ENCODE data around the gene C6. TPM values are rescaled to one million over a fixed set of nuclear protein-coding genes. Genes with fewer than 3 reads are reported as not detected.
A peak's percentile ranks its signal among the peaks of the same experiment; 100 is the strongest.

C6 gene
- total RNA-seq: not detected in 2 replicates

DNA sequence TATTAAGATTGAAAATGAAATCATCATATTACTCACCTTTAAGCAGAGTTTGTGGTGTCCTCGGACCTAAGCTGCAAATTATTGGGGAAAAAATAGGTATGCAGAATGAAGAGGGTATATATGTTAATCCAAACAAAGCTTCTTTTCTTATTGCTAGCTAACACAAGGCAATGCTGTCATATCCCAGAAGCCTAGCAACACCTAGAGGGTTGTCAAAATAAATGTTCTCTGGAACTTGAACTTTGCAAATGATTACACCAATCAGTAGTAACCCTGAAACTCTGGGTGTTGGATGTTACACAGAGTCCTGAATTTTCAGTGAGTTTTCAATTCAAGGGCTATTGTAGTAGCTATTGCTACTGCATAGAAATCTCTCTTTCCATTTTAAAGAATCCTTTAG is at the start of gene C6:
C6 (minus strand) TSS at position 193 of the 400 bp plus-strand sequence. CDS start 10,302 bp downstream, outside the sequence.
- no peak within 1 kb of the TSS for H3K4me3 ChIP-seq (ENCODE audit: low read depth, low read length)
- peak; percentile 33 for DNase-seq (ENCODE audit: low read depth)
- TF ChIP-seq, protein P1, sequence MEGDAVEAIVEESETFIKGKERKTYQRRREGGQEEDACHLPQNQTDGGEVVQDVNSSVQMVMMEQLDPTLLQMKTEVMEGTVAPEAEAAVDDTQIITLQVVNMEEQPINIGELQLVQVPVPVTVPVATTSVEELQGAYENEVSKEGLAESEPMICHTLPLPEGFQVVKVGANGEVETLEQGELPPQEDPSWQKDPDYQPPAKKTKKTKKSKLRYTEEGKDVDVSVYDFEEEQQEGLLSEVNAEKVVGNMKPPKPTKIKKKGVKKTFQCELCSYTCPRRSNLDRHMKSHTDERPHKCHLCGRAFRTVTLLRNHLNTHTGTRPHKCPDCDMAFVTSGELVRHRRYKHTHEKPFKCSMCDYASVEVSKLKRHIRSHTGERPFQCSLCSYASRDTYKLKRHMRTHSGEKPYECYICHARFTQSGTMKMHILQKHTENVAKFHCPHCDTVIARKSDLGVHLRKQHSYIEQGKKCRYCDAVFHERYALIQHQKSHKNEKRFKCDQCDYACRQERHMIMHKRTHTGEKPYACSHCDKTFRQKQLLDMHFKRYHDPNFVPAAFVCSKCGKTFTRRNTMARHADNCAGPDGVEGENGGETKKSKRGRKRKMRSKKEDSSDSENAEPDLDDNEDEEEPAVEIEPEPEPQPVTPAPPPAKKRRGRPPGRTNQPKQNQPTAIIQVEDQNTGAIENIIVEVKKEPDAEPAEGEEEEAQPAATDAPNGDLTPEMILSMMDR (conservative IDR thresholded peaks at IDR 0.05; ENCODE audit: low read depth, low read length): no peak

- TF ChIP-seq, protein P1 (conservative IDR thresholded peaks at IDR 0.05; ENCODE audit: low read depth, low read length): no peak
- H3K4me3 ChIP-seq (ENCODE audit: low read depth, low read length): no peak overlapping the region
- no peak for DNase-seq (ENCODE audit: low read depth)
Measured at GRCh38 chr5:41256400-41256799, 43.1 kb upstream of the C6 start.

DNA sequence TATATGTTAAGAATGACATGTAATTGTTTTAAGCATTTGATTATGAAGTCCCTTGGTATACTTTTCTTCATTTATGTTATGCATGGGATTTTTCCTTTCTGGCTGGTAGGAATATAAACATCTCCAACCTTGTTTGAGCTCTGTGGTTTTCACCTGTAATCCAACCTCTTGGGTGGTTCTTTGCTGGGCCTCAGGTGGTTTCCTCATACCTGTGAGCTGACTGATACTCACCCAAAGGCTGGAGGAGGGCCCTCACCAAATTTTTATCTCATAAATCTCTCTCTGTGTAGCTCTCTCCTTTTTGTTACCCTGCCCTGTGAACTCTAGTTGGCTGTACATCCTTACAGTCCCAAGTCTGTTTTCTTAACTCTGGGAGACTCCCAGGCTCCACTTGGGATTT is 39.8 kb upstream of the C6 start:
- no peak for DNase-seq (ENCODE audit: low read depth)
- TF ChIP-seq, protein P1 (conservative IDR thresholded peaks at IDR 0.05; ENCODE audit: low read depth, low read length): no peak
- H3K4me3 ChIP-seq (ENCODE audit: low read depth, low read length): no peak overlapping the region

- H3K4me3 ChIP-seq (ENCODE audit: low read depth, low read length): no peak overlapping the region
- TF ChIP-seq, protein P1 (conservative IDR thresholded peaks at IDR 0.05; ENCODE audit: low read depth, low read length): no peak
- no peak for DNase-seq (ENCODE audit: low read depth)
Measured at GRCh38 chr5:41252036-41252435, 38.7 kb upstream of the C6 start.

DNA sequence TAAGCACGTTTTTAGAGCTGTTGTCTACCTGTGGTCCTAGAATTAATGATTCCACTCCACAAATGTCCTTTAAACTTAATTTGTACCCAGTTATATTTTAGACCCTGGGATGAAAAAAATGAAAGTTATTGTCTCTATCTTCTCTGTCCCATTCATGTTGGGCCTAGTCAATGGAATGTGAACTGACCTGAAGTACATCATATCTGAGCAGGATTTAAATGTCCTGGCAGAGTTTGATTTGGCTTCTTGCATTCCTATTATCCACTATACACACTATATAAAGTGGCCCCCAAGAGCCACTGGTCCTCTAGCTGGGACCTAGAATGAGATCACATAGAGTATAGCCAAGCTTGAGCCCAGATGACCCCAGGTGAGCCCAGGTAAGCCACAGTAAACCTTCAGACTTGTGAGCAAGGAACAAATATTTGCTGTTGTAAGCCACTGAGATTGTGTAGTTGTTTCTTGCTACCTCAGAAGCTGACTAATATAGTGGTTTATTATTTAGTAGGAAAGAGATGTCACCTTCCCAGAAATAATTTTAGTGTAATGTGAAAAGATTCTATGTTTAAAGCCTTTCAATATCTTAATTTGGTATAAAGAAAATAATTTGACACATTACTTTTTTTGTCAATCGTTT is 37.1 kb upstream of the C6 start:
- no peak overlapping the region for H3K4me3 ChIP-seq (ENCODE audit: low read depth, low read length)
- TF ChIP-seq, protein P1 (conservative IDR thresholded peaks at IDR 0.05; ENCODE audit: low read depth, low read length): no peak
- DNase-seq (ENCODE audit: low read depth): no peak

- TF ChIP-seq, protein P1 (conservative IDR thresholded peaks at IDR 0.05; ENCODE audit: low read depth, low read length): no peak
- DNase-seq (ENCODE audit: low read depth): no peak
- H3K4me3 ChIP-seq (ENCODE audit: low read depth, low read length): no peak overlapping the region
Measured at GRCh38 chr5:41247135-41247534, 33.8 kb upstream of the C6 start.

GRCh38 chr5:41246376-41246775 is 33.0 kb upstream of the C6 start:
- H3K4me3 ChIP-seq (ENCODE audit: low read depth, low read length): no peak overlapping the region
- DNase-seq (ENCODE audit: low read depth): peak; percentile 33

More at GRCh38 chr5:41246376-41246775, 33.0 kb upstream of the C6 start:
- TF ChIP-seq, protein P1 (conservative IDR thresholded peaks at IDR 0.05; ENCODE audit: low read depth, low read length): no peak
